GM12891 (cell line): ENCODE data around the gene GNG2.

Experiments
- POLR2A ChIP-seq: IDR thresholded peaks from 2 replicates; pipeline ENCODE4 v1.6.1; 2011; ENCODE audit warnings: low read depth, low read length, control low read depth
- POLR2AphosphoS5 ChIP-seq: IDR thresholded peaks from 2 replicates; pipeline ENCODE4 v1.6.1; 2011; ENCODE audit warnings: low read depth, low read length, control low read depth
- TAF1 ChIP-seq: IDR thresholded peaks from 2 replicates; pipeline ENCODE4 v1.6.1; 2011; ENCODE audit warnings: low read depth, low read length, control low read depth

DNA sequence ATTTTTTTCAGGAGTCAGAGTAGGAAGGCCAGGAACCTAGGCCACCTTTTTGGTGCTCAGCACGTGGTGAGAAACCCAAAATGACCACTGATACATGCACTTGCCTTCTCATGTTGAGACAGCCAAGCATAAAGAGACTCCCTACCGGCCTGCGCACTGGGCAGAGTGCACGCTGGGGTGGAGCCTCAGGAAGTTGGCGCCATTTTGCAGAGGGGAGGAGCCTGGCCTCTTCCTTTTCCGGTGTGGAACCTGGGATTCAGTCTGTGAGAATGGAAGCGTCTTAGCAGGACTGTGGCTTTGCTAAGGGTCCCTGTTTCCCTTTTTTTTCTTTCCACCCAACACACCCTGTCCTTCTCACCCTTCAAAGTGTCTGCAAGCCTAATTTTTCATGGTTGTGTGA lies 66.0 kb downstream of the GNG2 start:
- TF ChIP-seq POLR2A (0 out of 2 replicates have a peak, but pooled peaks have one; percentile 47), TAF1 (no peak), POLR2AphosphoS5 (peak; percentile 51; the same call in 1 of the 2 replicates)
